HepG2 (cell line): ENCODE measurements around the gene SHQ1. TPM values are rescaled to one million over a fixed set of nuclear protein-coding genes. Genes with fewer than 3 reads are reported as not detected.

ENCODE experiments used
- ATF7-NPFF ChIP-seq: sonication (generic); formaldehyde crosslinking; IDR thresholded peaks from 2 replicates; pipeline ENCODE4 v1.8.1; 2023; ENCODE audit warnings: mild to moderate bottlenecking, low read depth, missing genetic modification reagents, moderate library complexity
- BCL6 ChIP-seq: IDR thresholded peaks from 2 replicates; pipeline ENCODE4 v1.6.1; 2016; ENCODE audit warnings: missing genetic modification reagents, missing compliant biosample characterization
- GTF3A ChIP-seq: sonication (generic); formaldehyde crosslinking; conservative IDR thresholded peaks from 2 replicates; pipeline ENCODE4 v1.4.0; 2020; ENCODE audit warnings: mild to moderate bottlenecking, missing genetic modification reagents
- HDAC2 ChIP-seq: sonication (generic); formaldehyde crosslinking; IDR thresholded peaks from 2 replicates; pipeline ENCODE4 v1.4.0; 2020; ENCODE audit warnings: missing genetic modification reagents
- HNF4A ChIP-seq: sonication (generic); formaldehyde crosslinking; IDR thresholded peaks from 2 replicates; pipeline ENCODE4 v1.4.0; 2020; ENCODE audit warnings: missing genetic modification reagents
- HOXA7 ChIP-seq: sonication (generic); formaldehyde crosslinking; IDR thresholded peaks from 2 replicates; pipeline ENCODE4 v1.8.1; 2022; ENCODE audit warnings: mild to moderate bottlenecking, missing genetic modification reagents, moderate library complexity
- MATR3 ChIP-seq: sonication (generic); formaldehyde crosslinking; IDR thresholded peaks from 2 replicates; pipeline ENCODE4 v1.4.0; 2020; ENCODE audit warnings: missing genetic modification reagents
- MBD4 ChIP-seq: IDR thresholded peaks from 2 replicates; pipeline ENCODE4 v1.6.1; 2012; ENCODE audit warnings: low read length, inconsistent platforms, borderline replicate concordance
- MYNN ChIP-seq: sonication (generic); formaldehyde crosslinking; IDR thresholded peaks from 2 replicates; pipeline ENCODE4 v1.4.0; 2020; ENCODE audit warnings: mild to moderate bottlenecking, low read depth, missing genetic modification reagents
- POLR2AphosphoS5 ChIP-seq: IDR thresholded peaks from 2 replicates; pipeline ENCODE4 v1.6.1; 2012; ENCODE audit warnings: low read depth, low read length
- SAFB2 ChIP-seq: sonication (generic); formaldehyde crosslinking; IDR thresholded peaks from 2 replicates; pipeline ENCODE4 v1.5.1; 2020; ENCODE audit warnings: missing genetic modification reagents, low read depth, mild to moderate bottlenecking, borderline replicate concordance
- SOX6 ChIP-seq, 2 experiments: fragments of 450-650 bp in 1 of 2; sonication (generic) in 1 of 2; formaldehyde crosslinking in 1 of 2; IDR thresholded peaks; 2 replicates each; pipeline versions ENCODE4 v1.4.0 to v1.6.1; 2017 to 2020; ENCODE audit warnings: antibody characterized with exemption in 1 of 2, mild to moderate bottlenecking in 1 of 2, missing genetic modification reagents in 1 of 2
- ZBTB7A ChIP-seq: sonication (generic); formaldehyde crosslinking; IDR thresholded peaks from 2 replicates; pipeline ENCODE4 v1.8.0; 2022; ENCODE audit warnings: mild to moderate bottlenecking, missing genetic modification reagents
- ZNF124 ChIP-seq: sonication (generic); formaldehyde crosslinking; IDR thresholded peaks from 2 replicates; pipeline ENCODE4 v1.4.0; 2020; ENCODE audit warnings: missing genetic modification reagents
- ZNF205 ChIP-seq: IDR thresholded peaks from 2 replicates; pipeline ENCODE4 v1.6.1; 2018; ENCODE audit warnings: missing biosample characterization, missing genetic modification reagents
- ZNF496 ChIP-seq: sonication (generic); formaldehyde crosslinking; IDR thresholded peaks from 2 replicates; pipeline ENCODE4 v1.8.1; 2023; ENCODE audit warnings: mild to moderate bottlenecking, moderate library complexity, missing genetic modification reagents; ENCODE audit not compliant: insufficient replicate concordance
- ZNF772 ChIP-seq: sonication (generic); formaldehyde crosslinking; IDR thresholded peaks from 2 replicates; pipeline ENCODE4 v1.5.0; 2020; ENCODE audit warnings: mild to moderate bottlenecking, missing genetic modification reagents
- polyA plus RNA-seq, 8 experiments: library from polyadenylated mRNA; depleted of rRNA in 3 of 8; stranded (reverse) in 7 of 8; unstranded in 1 of 8; fragments of >200 nt; fragmentation: Illumina TruSeq in 4 of 8; extraction: Trizol in 4 of 8; gene quantifications; 2 replicates each; pipeline versions ENCODE4 v1.2.1 to v1.2.3, GENCODE V29; 2011 to 2016; ENCODE audit warnings: low read depth in 4 of 8, missing spikeins in 1 of 8, mixed read lengths in 1 of 8; ENCODE audit not compliant: insufficient read depth in 1 of 8
- total RNA-seq, 5 experiments: library from RNA; depleted of rRNA; stranded (reverse); fragments of >200 nt; fragmentation: Illumina TruSeq; extraction: Trizol; gene quantifications; 2 replicates each; pipeline ENCODE4 v1.2.3, GENCODE V29; 2016; ENCODE audit warnings: low read depth in 1 of 5
- TF ChIP-seq, protein P1 (sequence below): IDR thresholded peaks from 2 replicates; pipeline ENCODE4 v1.6.1; 2016; ENCODE audit warnings: low read depth, borderline replicate concordance
- TF ChIP-seq, protein P2 (sequence below): sonication (generic); formaldehyde crosslinking; IDR thresholded peaks from 2 replicates; pipeline ENCODE4 v1.4.0; 2020; ENCODE audit warnings: missing genetic modification reagents
- TF ChIP-seq, protein P3 (sequence below): sonication (generic); formaldehyde crosslinking; IDR thresholded peaks from 2 replicates; pipeline ENCODE4 v1.5.1; 2020; ENCODE audit warnings: mild to moderate bottlenecking, missing genetic modification reagents, moderate library complexity
- TF ChIP-seq, protein P4 (sequence below): sonication (generic); formaldehyde crosslinking; IDR thresholded peaks from 2 replicates; pipeline ENCODE4 v1.4.0; 2020; ENCODE audit warnings: missing genetic modification reagents, borderline replicate concordance
- TF ChIP-seq, protein P5 (sequence below): sonication (generic); formaldehyde crosslinking; IDR thresholded peaks from 2 replicates; pipeline ENCODE4 v1.4.0; 2020; ENCODE audit warnings: low read depth, mild to moderate bottlenecking, missing genetic modification reagents

SHQ1 gene
- total and polyA plus RNA-seq, 2 of the 13 experiments (the other 11 are each of a cell fraction or from before 2014, with no cell fraction given): 5.5 to 20.3 TPM

DNA sequence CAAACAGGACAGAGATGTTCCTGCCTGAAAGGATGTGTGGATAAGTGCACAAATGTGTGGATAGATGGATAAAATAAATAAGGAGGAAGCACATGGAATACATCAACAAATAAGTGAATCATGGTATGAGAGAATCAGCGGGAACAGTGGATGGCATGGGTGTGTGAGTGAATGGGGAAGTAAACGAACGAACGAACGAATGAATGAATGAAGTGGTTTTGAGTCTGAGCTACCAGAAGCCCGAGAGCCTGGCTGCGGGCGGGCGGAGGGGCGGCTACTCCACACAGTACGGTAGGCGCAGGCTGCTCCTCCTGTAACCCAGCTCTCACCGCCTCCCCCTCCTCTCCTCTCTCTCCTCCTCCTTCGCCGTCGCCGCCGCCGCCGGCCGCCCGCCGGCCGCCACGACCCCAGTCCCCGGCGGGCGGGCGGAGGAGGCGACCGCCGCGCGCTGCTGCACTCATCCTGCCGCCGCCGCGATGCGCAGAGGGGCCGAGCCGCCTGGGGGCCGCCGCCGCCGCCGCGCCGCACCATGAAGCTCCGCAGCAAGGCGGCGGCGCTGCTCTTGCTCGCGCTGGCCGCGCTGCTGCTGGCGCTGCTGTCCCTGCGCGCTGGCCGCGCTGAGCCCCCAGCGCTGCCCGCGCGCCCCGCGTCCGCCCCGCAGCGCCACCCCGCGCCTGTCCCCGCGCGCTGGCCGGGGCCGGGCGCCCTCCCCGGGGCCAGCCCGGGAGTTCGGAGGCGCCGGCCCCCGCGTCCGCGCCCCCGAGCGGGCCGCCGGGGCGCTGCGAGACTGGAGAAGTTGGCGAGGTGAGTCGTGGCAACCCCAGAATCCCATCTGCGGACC lies 39.7 kb upstream of the SHQ1 start, which contains the start of gene GXYLT2 (continued):
- TF ChIP-seq GTF3A (no peak), ZNF496 (CRISPR knock-in tag) (no peak), ZNF772 (no peak), ZNF205 (CRISPR knock-in tag) (no peak), HOXA7 (CRISPR knock-in tag) (no peak), MATR3 (CRISPR knock-in tag) (no peak), HNF4A (CRISPR knock-in tag) (no peak), MYNN (CRISPR knock-in tag) (no peak), ZBTB7A (no peak), POLR2AphosphoS5 (no peak), HDAC2 (CRISPR knock-in tag) (0 out of 2 replicates have a peak, but pooled peaks have one; percentile 22), SOX6 (IDR thresholded peaks at IDR 0.05) (no peak), SOX6 (CRISPR knock-in tag; IDR thresholded peaks at IDR 0.05) (0 out of 2 replicates have a peak, but pooled peaks have one; percentile 9), ATF7-NPFF (CRISPR knock-in tag) (no peak), BCL6 (CRISPR knock-in tag) (0 out of 2 replicates have a peak, but pooled peaks have one; percentile 17), MBD4 (no peak), ZNF124 (CRISPR knock-in tag) (no peak), SAFB2 (CRISPR knock-in tag) (no peak)
- TF ChIP-seq, protein P1, sequence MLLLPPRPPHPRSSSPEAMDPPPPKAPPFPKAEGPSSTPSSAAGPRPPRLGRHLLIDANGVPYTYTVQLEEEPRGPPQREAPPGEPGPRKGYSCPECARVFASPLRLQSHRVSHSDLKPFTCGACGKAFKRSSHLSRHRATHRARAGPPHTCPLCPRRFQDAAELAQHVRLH (CRISPR knock-in tag): peak; percentile 62; the same call in 1 of the 2 replicates
- TF ChIP-seq, protein P2, sequence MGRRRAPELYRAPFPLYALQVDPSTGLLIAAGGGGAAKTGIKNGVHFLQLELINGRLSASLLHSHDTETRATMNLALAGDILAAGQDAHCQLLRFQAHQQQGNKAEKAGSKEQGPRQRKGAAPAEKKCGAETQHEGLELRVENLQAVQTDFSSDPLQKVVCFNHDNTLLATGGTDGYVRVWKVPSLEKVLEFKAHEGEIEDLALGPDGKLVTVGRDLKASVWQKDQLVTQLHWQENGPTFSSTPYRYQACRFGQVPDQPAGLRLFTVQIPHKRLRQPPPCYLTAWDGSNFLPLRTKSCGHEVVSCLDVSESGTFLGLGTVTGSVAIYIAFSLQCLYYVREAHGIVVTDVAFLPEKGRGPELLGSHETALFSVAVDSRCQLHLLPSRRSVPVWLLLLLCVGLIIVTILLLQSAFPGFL (CRISPR knock-in tag): no peak
- TF ChIP-seq, protein P3, sequence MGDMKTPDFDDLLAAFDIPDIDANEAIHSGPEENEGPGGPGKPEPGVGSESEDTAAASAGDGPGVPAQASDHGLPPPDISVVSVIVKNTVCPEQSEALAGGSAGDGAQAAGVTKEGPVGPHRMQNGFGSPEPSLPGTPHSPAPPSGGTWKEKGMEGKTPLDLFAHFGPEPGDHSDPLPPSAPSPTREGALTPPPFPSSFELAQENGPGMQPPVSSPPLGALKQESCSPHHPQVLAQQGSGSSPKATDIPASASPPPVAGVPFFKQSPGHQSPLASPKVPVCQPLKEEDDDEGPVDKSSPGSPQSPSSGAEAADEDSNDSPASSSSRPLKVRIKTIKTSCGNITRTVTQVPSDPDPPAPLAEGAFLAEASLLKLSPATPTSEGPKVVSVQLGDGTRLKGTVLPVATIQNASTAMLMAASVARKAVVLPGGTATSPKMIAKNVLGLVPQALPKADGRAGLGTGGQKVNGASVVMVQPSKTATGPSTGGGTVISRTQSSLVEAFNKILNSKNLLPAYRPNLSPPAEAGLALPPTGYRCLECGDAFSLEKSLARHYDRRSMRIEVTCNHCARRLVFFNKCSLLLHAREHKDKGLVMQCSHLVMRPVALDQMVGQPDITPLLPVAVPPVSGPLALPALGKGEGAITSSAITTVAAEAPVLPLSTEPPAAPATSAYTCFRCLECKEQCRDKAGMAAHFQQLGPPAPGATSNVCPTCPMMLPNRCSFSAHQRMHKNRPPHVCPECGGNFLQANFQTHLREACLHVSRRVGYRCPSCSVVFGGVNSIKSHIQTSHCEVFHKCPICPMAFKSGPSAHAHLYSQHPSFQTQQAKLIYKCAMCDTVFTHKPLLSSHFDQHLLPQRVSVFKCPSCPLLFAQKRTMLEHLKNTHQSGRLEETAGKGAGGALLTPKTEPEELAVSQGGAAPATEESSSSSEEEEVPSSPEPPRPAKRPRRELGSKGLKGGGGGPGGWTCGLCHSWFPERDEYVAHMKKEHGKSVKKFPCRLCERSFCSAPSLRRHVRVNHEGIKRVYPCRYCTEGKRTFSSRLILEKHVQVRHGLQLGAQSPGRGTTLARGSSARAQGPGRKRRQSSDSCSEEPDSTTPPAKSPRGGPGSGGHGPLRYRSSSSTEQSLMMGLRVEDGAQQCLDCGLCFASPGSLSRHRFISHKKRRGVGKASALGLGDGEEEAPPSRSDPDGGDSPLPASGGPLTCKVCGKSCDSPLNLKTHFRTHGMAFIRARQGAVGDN (CRISPR knock-in tag): peak; percentile 38; the same call in 1 of the 2 replicates
- TF ChIP-seq, protein P4, sequence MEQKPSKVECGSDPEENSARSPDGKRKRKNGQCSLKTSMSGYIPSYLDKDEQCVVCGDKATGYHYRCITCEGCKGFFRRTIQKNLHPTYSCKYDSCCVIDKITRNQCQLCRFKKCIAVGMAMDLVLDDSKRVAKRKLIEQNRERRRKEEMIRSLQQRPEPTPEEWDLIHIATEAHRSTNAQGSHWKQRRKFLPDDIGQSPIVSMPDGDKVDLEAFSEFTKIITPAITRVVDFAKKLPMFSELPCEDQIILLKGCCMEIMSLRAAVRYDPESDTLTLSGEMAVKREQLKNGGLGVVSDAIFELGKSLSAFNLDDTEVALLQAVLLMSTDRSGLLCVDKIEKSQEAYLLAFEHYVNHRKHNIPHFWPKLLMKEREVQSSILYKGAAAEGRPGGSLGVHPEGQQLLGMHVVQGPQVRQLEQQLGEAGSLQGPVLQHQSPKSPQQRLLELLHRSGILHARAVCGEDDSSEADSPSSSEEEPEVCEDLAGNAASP (CRISPR knock-in tag): no peak
- TF ChIP-seq, protein P5, sequence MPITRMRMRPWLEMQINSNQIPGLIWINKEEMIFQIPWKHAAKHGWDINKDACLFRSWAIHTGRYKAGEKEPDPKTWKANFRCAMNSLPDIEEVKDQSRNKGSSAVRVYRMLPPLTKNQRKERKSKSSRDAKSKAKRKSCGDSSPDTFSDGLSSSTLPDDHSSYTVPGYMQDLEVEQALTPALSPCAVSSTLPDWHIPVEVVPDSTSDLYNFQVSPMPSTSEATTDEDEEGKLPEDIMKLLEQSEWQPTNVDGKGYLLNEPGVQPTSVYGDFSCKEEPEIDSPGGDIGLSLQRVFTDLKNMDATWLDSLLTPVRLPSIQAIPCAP (CRISPR knock-in tag): no peak
